Glutamatergic neuron (in vitro differentiated cells): ENCODE data around the gene EEFSEC. TPM values are rescaled to one million over a fixed set of nuclear protein-coding genes. Genes with fewer than 3 reads are reported as not detected.

Experiments
- DNase-seq: peaks from one replicate; pipeline ENCODE4 v3.0.0; 2022
- H3K27ac Mint-ChIP-seq: one replicate; pipeline ENCODE4 v1.8.0; 2020; ENCODE audit warnings: mild to moderate bottlenecking, mixed read lengths, inconsistent platforms; ENCODE audit not compliant: unreplicated experiment
- H3K27me3 Mint-ChIP-seq: one replicate; pipeline ENCODE4 v1.8.0; 2020; ENCODE audit warnings: mild to moderate bottlenecking, moderate library complexity, mixed read lengths, inconsistent platforms; ENCODE audit not compliant: unreplicated experiment
- H3K36me3 Mint-ChIP-seq: one replicate; pipeline ENCODE4 v1.8.0; 2020; ENCODE audit warnings: mild to moderate bottlenecking, mixed read lengths, inconsistent platforms; ENCODE audit not compliant: unreplicated experiment
- H3K4me1 Mint-ChIP-seq: one replicate; pipeline ENCODE4 v1.8.0; 2020; ENCODE audit warnings: mild to moderate bottlenecking, low read depth, mixed read lengths, inconsistent platforms; ENCODE audit not compliant: unreplicated experiment
- H3K4me3 Mint-ChIP-seq: one replicate; pipeline ENCODE4 v1.8.0; 2020; ENCODE audit warnings: mild to moderate bottlenecking, mixed read lengths, inconsistent platforms; ENCODE audit not compliant: unreplicated experiment
- H3K9me3 Mint-ChIP-seq: one replicate; pipeline ENCODE4 v1.8.0; 2020; ENCODE audit warnings: mild to moderate bottlenecking, moderate library complexity, mixed read lengths, inconsistent platforms; ENCODE audit not compliant: unreplicated experiment
- CTCF ChIP-seq: fragments of 200-600 bp; sonication (generic); IDR thresholded peaks from one replicate; pipeline ENCODE4 v1.5.0; 2021; ENCODE audit not compliant: partially characterized antibody, unreplicated experiment
- total RNA-seq: library from RNA; stranded (reverse); fragmentation: NEBNext Ultra II Directional; extraction: Animal tissue kit (Norgen Biotek cat#: 25700); gene quantifications from one replicate; pipeline ENCODE4 v1.2.1, GENCODE V29; 2021; ENCODE audit not compliant: unreplicated experiment

Gene EEFSEC
- total RNA-seq, 1 donor from 2014 or later = 8.3 TPM

DNA sequence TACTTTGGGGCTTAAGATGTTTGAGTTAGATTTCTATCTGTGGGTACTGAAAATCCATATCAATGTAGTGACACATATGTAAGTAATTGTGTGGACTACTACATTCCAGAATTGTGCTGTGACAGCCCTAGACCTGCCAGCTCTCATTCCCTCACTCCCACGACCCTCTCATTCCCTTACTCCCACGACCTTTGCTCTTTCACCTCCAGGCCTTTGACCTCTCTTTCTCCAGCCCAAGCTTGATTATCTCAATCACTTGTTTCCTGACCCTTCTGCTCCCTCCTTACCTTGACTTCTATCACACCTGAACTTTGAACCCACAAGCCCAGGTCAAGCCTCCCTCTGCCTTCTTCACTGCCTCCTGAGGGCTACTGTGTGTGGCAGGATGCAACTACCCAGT lies 26.0 kb upstream of the EEFSEC start:
- H3K4me3 Mint-ChIP-seq = no peak overlapping the region
- DNase-seq = no peak
- peaks cover 5% of the 10 kb centered on the region for H3K9me3 Mint-ChIP-seq
- peaks cover 3% of the 10 kb centered on the region for H3K27me3 Mint-ChIP-seq
- TF ChIP-seq CTCF = no peak
- H3K36me3 Mint-ChIP-seq = no peaks in the 10 kb centered on the region
- H3K4me1 Mint-ChIP-seq = peaks cover 3% of the 10 kb centered on the region
- no peak overlapping the region for H3K27ac Mint-ChIP-seq

DNA sequence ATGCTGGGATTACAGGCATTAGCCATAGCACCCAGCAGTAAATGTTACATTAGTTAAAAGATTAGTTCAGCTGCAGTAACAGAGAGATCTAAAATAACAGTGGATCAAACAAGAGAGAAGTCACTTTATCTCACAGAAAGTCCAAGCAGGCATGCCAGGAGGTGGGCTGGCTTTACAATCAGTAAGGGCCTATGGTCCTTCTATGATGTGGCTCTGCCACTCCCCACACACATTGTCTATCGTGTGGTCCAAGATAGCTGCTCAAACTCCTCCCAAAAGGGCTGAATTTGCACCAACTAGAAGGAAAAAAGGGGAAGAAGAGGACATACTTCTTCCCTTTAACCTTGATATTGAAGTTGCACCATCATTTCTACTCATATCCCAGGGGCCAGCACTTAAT lies 25.0 kb upstream of the EEFSEC start:
- H3K36me3 Mint-ChIP-seq = no peaks in the 10 kb centered on the region
- H3K4me1 Mint-ChIP-seq = peaks cover 3% of the 10 kb centered on the region

DNA sequence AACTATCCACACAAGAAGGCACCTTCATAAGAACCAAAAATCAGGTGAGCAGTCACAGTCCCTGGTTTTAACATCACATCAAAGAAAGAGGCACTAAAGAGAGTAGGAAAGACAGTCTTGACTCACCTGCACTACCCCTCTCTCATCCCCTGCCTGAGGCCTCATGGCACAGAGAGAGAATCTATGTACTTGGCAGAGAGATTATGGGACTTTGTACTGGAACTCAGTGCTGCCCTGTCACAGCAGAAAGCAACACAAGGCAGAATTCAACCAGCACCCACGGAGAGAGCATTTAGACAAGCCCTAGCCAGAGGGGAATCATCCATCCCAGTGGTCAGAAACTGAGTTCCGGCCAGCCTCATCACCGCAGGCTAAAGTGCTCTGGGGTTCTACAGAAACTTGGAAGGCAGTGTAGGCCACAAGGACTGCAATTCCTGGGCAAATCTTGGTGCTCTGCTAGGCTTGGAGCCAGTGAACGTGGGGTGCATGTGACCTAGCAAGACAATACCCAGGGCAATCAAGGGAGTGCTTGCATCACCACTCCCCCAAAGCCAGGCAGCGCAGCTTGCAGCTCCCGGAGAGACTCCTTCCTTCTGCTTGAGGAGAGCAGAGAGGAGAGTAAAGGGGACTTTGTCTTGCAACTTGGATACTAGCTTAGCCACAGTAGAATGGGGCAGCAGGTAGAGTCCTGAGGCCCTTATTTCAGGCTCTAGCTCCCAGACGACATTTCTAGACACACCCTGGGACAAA lies 21.2 kb upstream of the EEFSEC start:
- Mint-ChIP-seq H3K4me1 (no peaks in the 10 kb centered on the region), H3K4me3 (no peak overlapping the region), H3K27me3 (peaks cover 3% of the 10 kb centered on the region), H3K36me3 (no peaks in the 10 kb centered on the region), H3K27ac (no peak overlapping the region), H3K9me3 (peaks cover 5% of the 10 kb centered on the region)
- TF ChIP-seq CTCF = no peak
- DNase-seq = no peak

More for the DNA sequence above, 25.0 kb upstream of the EEFSEC start:
- no peak overlapping the region for H3K27ac Mint-ChIP-seq
- H3K4me3 Mint-ChIP-seq = no peak overlapping the region
- peaks cover 5% of the 10 kb centered on the region for H3K9me3 Mint-ChIP-seq
- TF ChIP-seq CTCF = no peak
- peaks cover 3% of the 10 kb centered on the region for H3K27me3 Mint-ChIP-seq
- DNase-seq = no peak

DNA sequence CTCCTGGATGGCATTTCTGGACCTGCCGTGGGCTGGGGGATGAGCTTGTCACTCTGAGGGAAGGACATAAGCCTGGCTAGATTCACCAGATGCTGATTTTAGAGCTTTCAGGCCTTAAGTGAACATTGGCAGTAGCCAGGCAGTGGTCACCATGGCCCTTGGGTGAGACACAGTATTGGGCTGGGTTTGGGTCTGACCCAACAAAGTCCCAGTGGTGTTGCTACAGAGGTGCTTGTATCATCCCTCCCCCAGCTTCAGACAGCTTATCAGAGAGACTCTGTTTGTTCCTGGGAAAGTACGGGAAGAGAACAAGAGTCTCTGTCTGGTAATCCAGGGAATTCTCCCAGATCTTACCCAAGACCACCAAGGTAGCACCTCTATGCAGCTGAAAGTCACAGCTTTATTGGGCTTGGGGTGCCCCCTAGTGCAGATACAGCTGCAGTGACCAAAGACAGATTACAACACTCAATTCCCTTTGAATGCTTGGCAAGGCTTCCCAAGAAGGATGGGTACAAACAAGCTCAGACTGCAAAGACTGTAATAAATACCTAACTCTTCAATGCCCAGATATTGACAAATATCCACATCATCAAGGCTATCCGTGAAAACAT lies 19.9 kb upstream of the EEFSEC start:
- Mint-ChIP-seq H3K27me3 (peaks cover 3% of the 10 kb centered on the region), H3K4me1 (no peaks in the 10 kb centered on the region), H3K36me3 (no peaks in the 10 kb centered on the region), H3K4me3 (no peak overlapping the region), H3K27ac (no peak overlapping the region), H3K9me3 (peaks cover 5% of the 10 kb centered on the region)
- peak; percentile 32 for DNase-seq
- TF ChIP-seq CTCF = peak; percentile 13

- peaks cover 6% of the 10 kb centered on the region for H3K4me1 Mint-ChIP-seq
- TF ChIP-seq CTCF = no peak
- no peak for DNase-seq
- H3K4me3 Mint-ChIP-seq = no peak overlapping the region
- peaks cover 2% of the 10 kb centered on the region for H3K27me3 Mint-ChIP-seq
- no peak overlapping the region for H3K27ac Mint-ChIP-seq
- H3K9me3 Mint-ChIP-seq = peaks cover 4% of the 10 kb centered on the region
- no peaks in the 10 kb centered on the region for H3K36me3 Mint-ChIP-seq
These were observed 9.8 kb upstream of the EEFSEC start for GRCh38 chr3:128143496-128143895.
